ENCODE measurements around the gene TNFRSF11A. TPM values are rescaled to one million over a fixed set of nuclear protein-coding genes. Genes with fewer than 3 reads are reported as not detected.

The TNFRSF11A gene
- total RNA-seq, 1 experiment from 2014 or later = 3.2 TPM

DNA sequence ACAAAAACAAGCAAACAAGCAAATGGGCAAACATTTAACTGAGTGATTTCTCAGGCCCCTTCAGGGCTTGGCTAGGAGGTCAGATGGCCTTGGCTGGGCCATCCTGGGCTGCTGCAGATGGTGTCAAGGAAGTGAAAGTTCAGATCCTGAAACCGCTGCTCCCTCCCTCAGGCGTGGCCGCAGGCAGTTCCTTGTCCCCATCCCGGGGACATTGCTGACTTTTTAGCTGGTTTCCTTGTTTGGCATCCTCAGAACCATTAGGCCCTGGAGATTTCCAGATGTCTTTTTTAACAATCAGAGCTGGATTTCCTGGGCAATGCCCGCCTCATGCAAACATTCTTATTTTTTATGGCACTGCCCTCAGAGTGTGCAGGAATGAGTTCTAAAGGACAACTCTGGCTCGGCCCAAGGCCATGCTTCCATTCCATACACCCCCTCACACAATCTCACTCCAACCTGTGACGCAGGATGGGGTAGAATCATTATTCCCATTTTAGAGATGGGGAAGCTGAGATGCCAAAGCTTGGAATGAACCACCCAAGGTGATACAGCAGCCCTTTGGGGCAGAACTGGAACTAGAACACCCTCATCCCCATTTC is 111.6 kb downstream of the TNFRSF11A start:
- H3K9me3 ChIP-seq (ENCODE audit: control insufficient read depth in 1 of 2, insufficient read depth in 1 of 2, low read depth in 1 of 2, low read length in 2 of 2) = no peaks in the 10 kb centered on the region
- no TSS peak for BruUV-seq (replicated peaks)
- ChIA-PET POLR2A (no interaction called here), RAD21 (ENCODE audit: low non-redundant PET in 1 of 2, low total read pairs in 2 of 2, uncharacterized antibody in 2 of 2, unreplicated experiment in 2 of 2) (no interaction called here), CTCF (interaction anchor here (2.9 kb wide), 1 partner anchor 11 kb away, joined by 19 read pairs; no protein-coding TSS in a partner anchor)
- H2AFZ ChIP-seq (ENCODE audit: low read depth, low read length, poor library complexity, severe bottlenecking) = no peak overlapping the region
- intact Hi-C loops (cut with micrococcal nuclease) = no loop called here
- no peaks in the 10 kb centered on the region for H3K27me3 ChIP-seq (ENCODE audit: insufficient read depth, low read length)
- H3K27ac ChIP-seq (ENCODE audit: low read depth, low read length) = no peak overlapping the region
- no peaks in the 10 kb centered on the region for H3K79me2 ChIP-seq (ENCODE audit: insufficient read depth, low read length)
- H4K20me1 ChIP-seq (ENCODE audit: insufficient read depth) = no peaks in the 10 kb centered on the region
- no peak overlapping the region for H3K4me3 ChIP-seq (replicated peaks in 1 of 2; ENCODE audit: low read depth in 1 of 2, low read length in 2 of 2)
- H3K4me2 ChIP-seq (ENCODE audit: low read length) = no peak overlapping the region
- no peak overlapping the region for H3K9ac ChIP-seq (ENCODE audit: low read length)
- H3K4me1 ChIP-seq (ENCODE audit: control insufficient read depth in 1 of 2, insufficient read depth in 2 of 2, low read length in 2 of 2) = peaks cover 0 to 20% of the 10 kb centered on the region in 2 experiments; a peak in 2 of 4 replicates
- TF ChIP-seq YY1 (IDR thresholded peaks at IDR 0.05; ENCODE audit: extremely low read depth, insufficient replicate concordance, low read depth, low read length) (no peak), POLR2AphosphoS5 (IDR thresholded peaks at IDR 0.05; ENCODE audit: low read depth, low read length) (no peak), TCF7L2 (IDR thresholded peaks at IDR 0.05; ENCODE audit: borderline replicate concordance, extremely low read depth, insufficient read depth, insufficient read length) (no peak)
- TF ChIP-seq, protein P1, sequence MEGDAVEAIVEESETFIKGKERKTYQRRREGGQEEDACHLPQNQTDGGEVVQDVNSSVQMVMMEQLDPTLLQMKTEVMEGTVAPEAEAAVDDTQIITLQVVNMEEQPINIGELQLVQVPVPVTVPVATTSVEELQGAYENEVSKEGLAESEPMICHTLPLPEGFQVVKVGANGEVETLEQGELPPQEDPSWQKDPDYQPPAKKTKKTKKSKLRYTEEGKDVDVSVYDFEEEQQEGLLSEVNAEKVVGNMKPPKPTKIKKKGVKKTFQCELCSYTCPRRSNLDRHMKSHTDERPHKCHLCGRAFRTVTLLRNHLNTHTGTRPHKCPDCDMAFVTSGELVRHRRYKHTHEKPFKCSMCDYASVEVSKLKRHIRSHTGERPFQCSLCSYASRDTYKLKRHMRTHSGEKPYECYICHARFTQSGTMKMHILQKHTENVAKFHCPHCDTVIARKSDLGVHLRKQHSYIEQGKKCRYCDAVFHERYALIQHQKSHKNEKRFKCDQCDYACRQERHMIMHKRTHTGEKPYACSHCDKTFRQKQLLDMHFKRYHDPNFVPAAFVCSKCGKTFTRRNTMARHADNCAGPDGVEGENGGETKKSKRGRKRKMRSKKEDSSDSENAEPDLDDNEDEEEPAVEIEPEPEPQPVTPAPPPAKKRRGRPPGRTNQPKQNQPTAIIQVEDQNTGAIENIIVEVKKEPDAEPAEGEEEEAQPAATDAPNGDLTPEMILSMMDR (IDR thresholded peaks at IDR 0.05 in 2 of 3, conservative IDR thresholded peaks at IDR 0.05 in 1 of 3; ENCODE audit: borderline replicate concordance in 1 of 3, insufficient read depth in 1 of 3, low read depth in 2 of 3, low read length in 2 of 3) = no peak
- ATAC-seq (no peak), DNase-seq (ENCODE audit: low read depth, low spot score) (no peak)
- no peaks in the 10 kb centered on the region for H3K36me3 ChIP-seq (ENCODE audit: control insufficient read depth in 1 of 2, insufficient read depth in 2 of 2, low read length in 2 of 2)
- no peaks in the 10 kb centered on the region for H3K9me2 ChIP-seq (ENCODE audit: insufficient read depth)

All from HCT116 (cell line).